Upper lobe of left lung (tissue), 4 donors: ENCODE results near the gene SP6.

Experiments
- POLR2A ChIP-seq, 4 donors: fragments of 450-650 bp; IDR thresholded peaks; one replicate each; pipeline ENCODE4 v1.5.1; 2016 to 2017; ENCODE audit warnings: antibody characterized with exemption in 4 of 4, mild to moderate bottlenecking in 2 of 4
- POLR2AphosphoS5 ChIP-seq, 2 donors: sonication (generic); formaldehyde crosslinking; IDR thresholded peaks; one replicate each; pipeline ENCODE4 v1.5.1; 2017; ENCODE audit warnings: antibody characterized with exemption in 2 of 2
- TF ChIP-seq, protein P1 (sequence below), 6 experiments: fragments of 450-650 bp in 4 of 6; fragments of 200-600 bp in 2 of 6; sonication (generic) in 2 of 6; IDR thresholded peaks; one replicate each; pipeline ENCODE4 v1.5.1; 2016 to 2019; ENCODE audit warnings: antibody characterized with exemption in 6 of 6

GRCh38 chr17:47873200-47874090 is 22.5 kb upstream of the SP6 start:
- TF ChIP-seq, protein P1, sequence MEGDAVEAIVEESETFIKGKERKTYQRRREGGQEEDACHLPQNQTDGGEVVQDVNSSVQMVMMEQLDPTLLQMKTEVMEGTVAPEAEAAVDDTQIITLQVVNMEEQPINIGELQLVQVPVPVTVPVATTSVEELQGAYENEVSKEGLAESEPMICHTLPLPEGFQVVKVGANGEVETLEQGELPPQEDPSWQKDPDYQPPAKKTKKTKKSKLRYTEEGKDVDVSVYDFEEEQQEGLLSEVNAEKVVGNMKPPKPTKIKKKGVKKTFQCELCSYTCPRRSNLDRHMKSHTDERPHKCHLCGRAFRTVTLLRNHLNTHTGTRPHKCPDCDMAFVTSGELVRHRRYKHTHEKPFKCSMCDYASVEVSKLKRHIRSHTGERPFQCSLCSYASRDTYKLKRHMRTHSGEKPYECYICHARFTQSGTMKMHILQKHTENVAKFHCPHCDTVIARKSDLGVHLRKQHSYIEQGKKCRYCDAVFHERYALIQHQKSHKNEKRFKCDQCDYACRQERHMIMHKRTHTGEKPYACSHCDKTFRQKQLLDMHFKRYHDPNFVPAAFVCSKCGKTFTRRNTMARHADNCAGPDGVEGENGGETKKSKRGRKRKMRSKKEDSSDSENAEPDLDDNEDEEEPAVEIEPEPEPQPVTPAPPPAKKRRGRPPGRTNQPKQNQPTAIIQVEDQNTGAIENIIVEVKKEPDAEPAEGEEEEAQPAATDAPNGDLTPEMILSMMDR (IDR thresholded peaks at IDR 0.05) = no peak
- TF ChIP-seq POLR2A (IDR thresholded peaks at IDR 0.05) = no peak
- no peak for TF ChIP-seq POLR2AphosphoS5 (IDR thresholded peaks at IDR 0.05)
